Keratinocyte (primary cell): ENCODE measurements around the gene BFSP2. TPM values are rescaled to one million over a fixed set of nuclear protein-coding genes. Genes with fewer than 3 reads are reported as not detected.

Experiments
- DNase-seq: peaks from one replicate; pipeline ENCODE4 v3.0.0-alpha.2; 2011; ENCODE audit warnings: low read depth, missing footprints, low spot score
- FAIRE-seq: peaks from 2 replicates; lab custom pipeline; 2011; peaks lifted over from hg19 to GRCh38; lab: Jason Lieb, UNC
- H2AFZ ChIP-seq: 2 replicates; pipeline ENCODE4 v1.6.0; 2012; ENCODE audit warnings: low read length, control low read depth, inconsistent platforms; ENCODE audit not compliant: control insufficient read depth
- H3K27ac ChIP-seq: 2 replicates; pipeline ENCODE4 v1.5.1; 2011; ENCODE audit warnings: low read length; ENCODE audit not compliant: control insufficient read depth, insufficient read depth
- H3K27me3 ChIP-seq: 3 replicates; pipeline ENCODE4 v1.6.0; 2011; ENCODE audit warnings: low read length; ENCODE audit not compliant: control insufficient read depth, insufficient read depth; ENCODE audit errors: extremely low read depth
- H3K36me3 ChIP-seq, 2 experiments: 2 replicates in 1 of 2; 3 replicates in 1 of 2; pipeline ENCODE4 v1.5.1; 2011; ENCODE audit warnings: low read length in 2 of 2, mild to moderate bottlenecking in 1 of 2; ENCODE audit not compliant: control insufficient read depth in 2 of 2, insufficient read depth in 2 of 2; ENCODE audit errors: extremely low read depth in 1 of 2
- H3K4me1 ChIP-seq: 3 replicates; pipeline ENCODE4 v1.5.1; 2011; ENCODE audit warnings: low read length; ENCODE audit not compliant: control insufficient read depth, insufficient read depth; ENCODE audit errors: extremely low read depth
- H3K4me2 ChIP-seq: 3 replicates; pipeline ENCODE4 v1.6.0; 2011; ENCODE audit warnings: low read depth, low read length; ENCODE audit not compliant: control insufficient read depth, insufficient read depth; ENCODE audit errors: extremely low read depth
- H3K4me3 ChIP-seq, 3 experiments: fragments of 200-600 bp in 1 of 3; sonication (generic) in 1 of 3; 2 replicates in 2 of 3; 3 replicates in 1 of 3; pipeline ENCODE4 v1.5.1; 2011 to 2016; ENCODE audit warnings: low read length in 3 of 3, mild to moderate bottlenecking in 3 of 3, control low read depth in 2 of 3, inconsistent platforms in 1 of 3, low read depth in 1 of 3, mixed read lengths in 1 of 3, mixed run types in 1 of 3, moderate library complexity in 1 of 3; ENCODE audit not compliant: control insufficient read depth in 2 of 3, insufficient read depth in 2 of 3; ENCODE audit errors: extremely low read depth in 1 of 3
- H3K79me2 ChIP-seq: 2 replicates; pipeline ENCODE4 v1.6.0; 2012; ENCODE audit warnings: low read length; ENCODE audit not compliant: control insufficient read depth, insufficient read depth
- H3K9ac ChIP-seq: 3 replicates; pipeline ENCODE4 v1.6.0; 2011; ENCODE audit warnings: low read length; ENCODE audit not compliant: control insufficient read depth, insufficient read depth; ENCODE audit errors: extremely low read depth
- H3K9me1 ChIP-seq: 3 replicates; pipeline ENCODE4 v1.6.0; 2011; ENCODE audit warnings: low read length; ENCODE audit not compliant: control insufficient read depth, insufficient read depth; ENCODE audit errors: extremely low read depth
- H3K9me3 ChIP-seq: 2 replicates; pipeline ENCODE4 v1.5.1; 2012; ENCODE audit warnings: low read depth, low read length; ENCODE audit not compliant: control insufficient read depth
- H4K20me1 ChIP-seq: 3 replicates; pipeline ENCODE4 v1.6.0; 2011; ENCODE audit warnings: low read length; ENCODE audit not compliant: control insufficient read depth, insufficient read depth; ENCODE audit errors: extremely low read depth
- EZH2 ChIP-seq: IDR thresholded peaks from one replicate; pipeline ENCODE4 v1.6.1; 2012; ENCODE audit warnings: inconsistent platforms, mild to moderate bottlenecking, low read length, moderate library complexity
- dilution Hi-C: fragments of 300-500 bp; cut with MboI; formaldehyde crosslinking; loops from one replicate; pipeline ENCODE4 v1.7.0; 2020; ENCODE audit warnings: low sequenced_read_pairs; ENCODE audit not compliant: extremely low pct_ligation_motif_present
- polyA plus RNA-seq, 5 experiments: library from polyadenylated mRNA; depleted of rRNA in 3 of 5; stranded (reverse) in 3 of 5; stranded (forward) in 1 of 5; unstranded in 1 of 5; fragments of >200 nt; gene quantifications; 1 replicate in 1 of 5; 2 replicates in 3 of 5; 3 replicates in 1 of 5; pipeline versions ENCODE4 v1.2.1 to v1.2.3, GENCODE V29; 2011 to 2012; ENCODE audit warnings: missing spikeins in 2 of 5, low read depth in 1 of 5, low replicate concordance in 1 of 5
- TF ChIP-seq, protein P1 (sequence below), 3 experiments: IDR thresholded peaks in 1 of 3; conservative IDR thresholded peaks in 1 of 3; optimal IDR thresholded peaks in 1 of 3; 2 replicates in 2 of 3; 3 replicates in 1 of 3; pipeline versions ENCODE3 to v1.5.1; 2011; ENCODE audit warnings: low read length in 3 of 3, mild to moderate bottlenecking in 3 of 3, moderate library complexity in 2 of 3, control low read depth in 1 of 3, inconsistent platforms in 1 of 3; ENCODE audit not compliant: insufficient read depth in 2 of 3; ENCODE audit errors: extremely low read depth in 1 of 3

The BFSP2 gene
- polyA plus RNA-seq, 1 donor (not counting 4 experiments of a cell fraction or from before 2014, with no cell fraction given): not detected

- TF ChIP-seq, protein P1, sequence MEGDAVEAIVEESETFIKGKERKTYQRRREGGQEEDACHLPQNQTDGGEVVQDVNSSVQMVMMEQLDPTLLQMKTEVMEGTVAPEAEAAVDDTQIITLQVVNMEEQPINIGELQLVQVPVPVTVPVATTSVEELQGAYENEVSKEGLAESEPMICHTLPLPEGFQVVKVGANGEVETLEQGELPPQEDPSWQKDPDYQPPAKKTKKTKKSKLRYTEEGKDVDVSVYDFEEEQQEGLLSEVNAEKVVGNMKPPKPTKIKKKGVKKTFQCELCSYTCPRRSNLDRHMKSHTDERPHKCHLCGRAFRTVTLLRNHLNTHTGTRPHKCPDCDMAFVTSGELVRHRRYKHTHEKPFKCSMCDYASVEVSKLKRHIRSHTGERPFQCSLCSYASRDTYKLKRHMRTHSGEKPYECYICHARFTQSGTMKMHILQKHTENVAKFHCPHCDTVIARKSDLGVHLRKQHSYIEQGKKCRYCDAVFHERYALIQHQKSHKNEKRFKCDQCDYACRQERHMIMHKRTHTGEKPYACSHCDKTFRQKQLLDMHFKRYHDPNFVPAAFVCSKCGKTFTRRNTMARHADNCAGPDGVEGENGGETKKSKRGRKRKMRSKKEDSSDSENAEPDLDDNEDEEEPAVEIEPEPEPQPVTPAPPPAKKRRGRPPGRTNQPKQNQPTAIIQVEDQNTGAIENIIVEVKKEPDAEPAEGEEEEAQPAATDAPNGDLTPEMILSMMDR (optimal IDR thresholded peaks at IDR 0.05 in 1 of 3, IDR thresholded peaks at IDR 0.05 in 1 of 3, conservative IDR thresholded peaks at IDR 0.05 in 1 of 3; ENCODE audit: extremely low read depth in 1 of 3, insufficient read depth in 2 of 3, low read length in 3 of 3): no peak
- no peak for TF ChIP-seq EZH2
- Histone ChIP-seq H4K20me1 (no peaks in the 10 kb centered on the region), H3K9ac (no peak overlapping the region), H3K4me2 (no peak overlapping the region), H3K79me2 (no peaks in the 10 kb centered on the region), H2AFZ (no peak overlapping the region), H3K27ac (no peak overlapping the region), H3K9me3 (no peaks in the 10 kb centered on the region), H3K27me3 (peaks cover 13% of the 10 kb centered on the region), H3K4me1 (no peaks in the 10 kb centered on the region), H3K36me3 (no peaks in the 10 kb centered on the region), H3K9me1 (no peaks in the 10 kb centered on the region), H3K4me3 (no peak overlapping the region)
- FAIRE-seq (no peak), DNase-seq (no peak)
- dilution Hi-C loops: no loop called here
Observed at GRCh38 chr3:133408961-133409360, 9.1 kb downstream of the BFSP2 start.

DNA sequence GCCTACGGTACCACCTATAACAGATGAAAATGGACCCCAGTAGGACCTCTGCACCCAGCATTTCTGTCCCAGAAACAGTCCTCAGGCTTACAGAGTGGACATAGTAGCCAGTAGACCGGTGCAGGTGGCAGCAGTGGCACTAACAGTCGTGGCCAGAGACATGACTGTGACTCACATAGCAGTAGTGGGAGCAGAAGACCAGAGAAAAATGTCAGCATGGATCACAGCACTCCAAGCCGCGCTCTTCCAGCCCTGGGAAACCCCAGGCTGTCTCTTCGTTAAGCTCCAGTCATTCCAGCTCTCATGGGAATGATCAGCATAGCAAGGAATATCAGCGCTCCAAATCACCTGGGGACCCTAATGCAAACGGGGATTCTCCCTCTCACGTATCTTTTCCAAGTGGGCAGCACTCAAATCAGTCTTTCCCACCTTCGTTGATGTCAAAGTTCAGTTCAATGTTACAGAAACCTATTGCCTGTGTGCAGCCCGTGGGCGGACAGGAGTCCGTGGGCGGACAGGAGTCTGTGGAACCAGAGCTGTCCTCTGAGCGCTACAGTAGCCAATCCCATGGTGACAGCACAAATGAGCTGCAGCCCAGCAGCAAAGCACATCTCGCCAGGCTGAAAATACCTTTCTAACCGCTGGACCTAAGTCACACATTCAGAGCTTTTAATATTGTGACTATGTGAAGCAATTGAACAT is 10.5 kb downstream of the BFSP2 start:
- Histone ChIP-seq H3K79me2 (no peaks in the 10 kb centered on the region), H3K27ac (no peak overlapping the region), H3K36me3 (no peaks in the 10 kb centered on the region), H3K27me3 (peaks cover 13% of the 10 kb centered on the region), H3K4me3 (no peak overlapping the region), H3K9me3 (no peaks in the 10 kb centered on the region), H4K20me1 (no peaks in the 10 kb centered on the region), H3K9ac (no peak overlapping the region), H2AFZ (no peak overlapping the region), H3K4me1 (no peaks in the 10 kb centered on the region), H3K4me2 (no peak overlapping the region), H3K9me1 (no peaks in the 10 kb centered on the region)
- dilution Hi-C loops: no loop called here
- DNase-seq: no peak
- no peak for TF ChIP-seq EZH2
- TF ChIP-seq, protein P1 (optimal IDR thresholded peaks at IDR 0.05 in 1 of 3, IDR thresholded peaks at IDR 0.05 in 1 of 3, conservative IDR thresholded peaks at IDR 0.05 in 1 of 3; ENCODE audit: extremely low read depth in 1 of 3, insufficient read depth in 2 of 3, low read length in 3 of 3): no peak
- no peak for FAIRE-seq
